Fibroblast of lung (primary cell): ENCODE measurements around the gene PRPSAP2. TPM values are rescaled to one million over a fixed set of nuclear protein-coding genes. Genes with fewer than 3 reads are reported as not detected.

Experiments used
- DNase-seq, 2 donors: peaks; one replicate each; pipeline versions ENCODE4 v3.0.0 to v3.0.0-alpha.2; 2010; ENCODE audit warnings: low read depth in 2 of 2
- H2AFZ ChIP-seq: 2 replicates; pipeline ENCODE4 v1.5.1; 2012; ENCODE audit warnings: low read length, control low read depth, inconsistent platforms
- H3K27ac ChIP-seq: 2 replicates; pipeline ENCODE4 v1.5.1; 2011; ENCODE audit warnings: low read length, control low read depth; ENCODE audit not compliant: insufficient read depth
- H3K27me3 ChIP-seq: 2 replicates; pipeline ENCODE4 v1.5.1; 2011; ENCODE audit warnings: mild to moderate bottlenecking, low read length; ENCODE audit not compliant: control insufficient read depth, insufficient read depth
- H3K36me3 ChIP-seq: 2 replicates; pipeline ENCODE4 v1.5.1; 2011; ENCODE audit warnings: low read length; ENCODE audit not compliant: control insufficient read depth, insufficient read depth
- H3K4me1 ChIP-seq: 2 replicates; pipeline ENCODE4 v1.5.1; 2011; ENCODE audit warnings: low read length; ENCODE audit not compliant: control insufficient read depth, insufficient read depth; ENCODE audit errors: extremely low read depth
- H3K4me2 ChIP-seq: 2 replicates; pipeline ENCODE4 v1.5.1; 2011; ENCODE audit warnings: low read length, control low read depth; ENCODE audit not compliant: insufficient read depth; ENCODE audit errors: extremely low read depth
- H3K4me3 ChIP-seq, 4 experiments: fragments of 200-600 bp in 1 of 4; sonication (generic) in 1 of 4; replicated peaks in 1 of 4; 2 replicates each; pipeline ENCODE4 v1.5.1; 2011 to 2016; ENCODE audit warnings: low read length in 4 of 4, low read depth in 3 of 4, mild to moderate bottlenecking in 3 of 4, control low read depth in 2 of 4, inconsistent platforms in 1 of 4, mixed read lengths in 1 of 4; ENCODE audit not compliant: insufficient read depth in 1 of 4; ENCODE audit errors: control extremely low read depth in 1 of 4
- H3K79me2 ChIP-seq: 2 replicates; pipeline ENCODE4 v1.5.1; 2012; ENCODE audit warnings: mild to moderate bottlenecking, low read length, inconsistent platforms; ENCODE audit not compliant: control insufficient read depth, insufficient read depth
- H3K9ac ChIP-seq: 2 replicates; pipeline ENCODE4 v1.5.1; 2011; ENCODE audit warnings: mild to moderate bottlenecking, low read length, control low read depth; ENCODE audit not compliant: insufficient read depth
- H3K9me3 ChIP-seq: 2 replicates; pipeline ENCODE4 v1.5.1; 2012; ENCODE audit warnings: low read depth, low read length; ENCODE audit not compliant: control insufficient read depth, insufficient read depth
- H4K20me1 ChIP-seq: 2 replicates; pipeline ENCODE4 v1.5.1; 2011; ENCODE audit warnings: low read length; ENCODE audit not compliant: control insufficient read depth, insufficient read depth; ENCODE audit errors: extremely low read depth
- EZH2 ChIP-seq: IDR thresholded peaks from 2 replicates; pipeline ENCODE4 v1.5.1; 2012; ENCODE audit warnings: low read length, control low read depth, mild to moderate bottlenecking; ENCODE audit errors: missing control alignments
- polyA plus RNA-seq, 2 donors: library from polyadenylated mRNA; depleted of rRNA in 1 of 2; stranded (reverse) in 1 of 2; unstranded in 1 of 2; fragments of >200 nt; gene quantifications; 2 replicates each; pipeline ENCODE4 v1.2.1, GENCODE V29; 2011 to 2012; ENCODE audit warnings: missing spikeins in 1 of 2
- total RNA-seq: library from RNA; depleted of rRNA; stranded (reverse); fragments of >200 nt; gene quantifications from 2 replicates; pipeline ENCODE4 v1.2.1, GENCODE V29; 2014
- TF ChIP-seq, protein P1 (sequence below), 2 donors: IDR thresholded peaks in 1 of 2; conservative IDR thresholded peaks in 1 of 2; 1 replicate in 1 of 2; 2 replicates in 1 of 2; pipeline ENCODE4 v1.5.1; 2011 to 2012; ENCODE audit warnings: low read length in 2 of 2, control low read depth in 1 of 2, inconsistent platforms in 1 of 2, low read depth in 1 of 2, mild to moderate bottlenecking in 1 of 2

Gene PRPSAP2
- total and polyA plus RNA-seq, 2 donors (not counting 1 experiment from before 2014, with no cell fraction given): 23.1 to 47.4 TPM

GRCh38 chr17:18959845-18960240 is 101.9 kb downstream of the PRPSAP2 start:
- no peaks in the 10 kb centered on the region for H4K20me1 ChIP-seq
- H3K4me2 ChIP-seq: no peak overlapping the region
- no peaks in the 10 kb centered on the region for H3K4me1 ChIP-seq
- TF ChIP-seq, protein P1, sequence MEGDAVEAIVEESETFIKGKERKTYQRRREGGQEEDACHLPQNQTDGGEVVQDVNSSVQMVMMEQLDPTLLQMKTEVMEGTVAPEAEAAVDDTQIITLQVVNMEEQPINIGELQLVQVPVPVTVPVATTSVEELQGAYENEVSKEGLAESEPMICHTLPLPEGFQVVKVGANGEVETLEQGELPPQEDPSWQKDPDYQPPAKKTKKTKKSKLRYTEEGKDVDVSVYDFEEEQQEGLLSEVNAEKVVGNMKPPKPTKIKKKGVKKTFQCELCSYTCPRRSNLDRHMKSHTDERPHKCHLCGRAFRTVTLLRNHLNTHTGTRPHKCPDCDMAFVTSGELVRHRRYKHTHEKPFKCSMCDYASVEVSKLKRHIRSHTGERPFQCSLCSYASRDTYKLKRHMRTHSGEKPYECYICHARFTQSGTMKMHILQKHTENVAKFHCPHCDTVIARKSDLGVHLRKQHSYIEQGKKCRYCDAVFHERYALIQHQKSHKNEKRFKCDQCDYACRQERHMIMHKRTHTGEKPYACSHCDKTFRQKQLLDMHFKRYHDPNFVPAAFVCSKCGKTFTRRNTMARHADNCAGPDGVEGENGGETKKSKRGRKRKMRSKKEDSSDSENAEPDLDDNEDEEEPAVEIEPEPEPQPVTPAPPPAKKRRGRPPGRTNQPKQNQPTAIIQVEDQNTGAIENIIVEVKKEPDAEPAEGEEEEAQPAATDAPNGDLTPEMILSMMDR (conservative IDR thresholded peaks at IDR 0.05 in 1 of 2, IDR thresholded peaks at IDR 0.05 in 1 of 2; ENCODE audit: low read depth in 1 of 2, low read length in 2 of 2): no peak
- no peak for TF ChIP-seq EZH2
- no peak for DNase-seq
- no peaks in the 10 kb centered on the region for H3K27me3 ChIP-seq
- no peak overlapping the region for H2AFZ ChIP-seq
- H3K4me3 ChIP-seq: no peak overlapping the region
- H3K79me2 ChIP-seq: no peaks in the 10 kb centered on the region
- no peaks in the 10 kb centered on the region for H3K36me3 ChIP-seq
- no peaks in the 10 kb centered on the region for H3K9me3 ChIP-seq
- H3K9ac ChIP-seq: no peak overlapping the region
- H3K27ac ChIP-seq: no peak overlapping the region

GRCh38 chr17:18960241-18960665 is 102.3 kb downstream of the PRPSAP2 start:
- H4K20me1 ChIP-seq: no peaks in the 10 kb centered on the region
- H3K9me3 ChIP-seq: no peaks in the 10 kb centered on the region
- no peak for DNase-seq
- no peaks in the 10 kb centered on the region for H3K36me3 ChIP-seq
- H3K4me3 ChIP-seq: no peak overlapping the region
- H3K27ac ChIP-seq: no peak overlapping the region
- H3K9ac ChIP-seq: no peak overlapping the region
- H3K4me1 ChIP-seq: no peaks in the 10 kb centered on the region
- H3K4me2 ChIP-seq: no peak overlapping the region
- no peaks in the 10 kb centered on the region for H3K79me2 ChIP-seq
- TF ChIP-seq, protein P1 (conservative IDR thresholded peaks at IDR 0.05 in 1 of 2, IDR thresholded peaks at IDR 0.05 in 1 of 2; ENCODE audit: low read depth in 1 of 2, low read length in 2 of 2): no peak
- no peak for TF ChIP-seq EZH2
- H3K27me3 ChIP-seq: no peaks in the 10 kb centered on the region
- no peak overlapping the region for H2AFZ ChIP-seq

DNA sequence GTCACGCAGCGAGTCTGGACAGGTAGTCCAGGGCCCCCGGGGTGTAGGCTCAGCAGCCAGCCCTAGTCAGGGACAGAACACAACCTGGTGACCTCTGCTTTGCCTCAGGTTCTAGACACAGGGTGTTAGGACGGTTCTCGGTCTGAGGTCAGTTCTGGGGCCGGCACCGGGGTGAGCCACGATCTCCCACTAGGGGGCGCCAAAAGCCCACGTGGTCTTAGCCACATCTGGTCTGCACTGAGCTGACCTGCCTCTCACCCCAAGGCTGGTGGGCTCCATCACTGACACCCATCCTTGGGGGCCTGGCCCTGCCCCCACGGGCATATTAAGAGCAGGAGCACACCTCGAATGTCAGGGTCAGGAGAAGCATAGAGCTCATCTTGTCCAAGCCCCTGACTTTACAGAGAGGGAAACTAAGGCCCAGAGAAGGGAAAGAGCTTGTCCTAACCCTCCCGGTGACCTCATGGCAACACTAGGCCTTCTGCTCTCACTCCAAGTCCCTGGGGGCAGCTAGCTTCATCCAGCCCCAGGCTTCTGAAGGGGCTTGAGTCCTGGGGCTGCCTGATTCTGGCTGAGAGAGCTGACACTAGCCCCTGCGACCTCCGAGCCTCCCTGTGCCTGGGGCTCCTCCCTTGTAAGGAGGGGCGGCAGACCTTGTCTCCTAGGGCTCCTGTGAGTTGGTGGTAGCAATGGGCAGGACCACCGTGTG is 103.0 kb downstream of the PRPSAP2 start:
- Histone ChIP-seq H3K9me3 (no peaks in the 10 kb centered on the region), H3K27ac (no peak overlapping the region), H3K79me2 (no peaks in the 10 kb centered on the region), H3K4me2 (no peak overlapping the region), H3K36me3 (no peaks in the 10 kb centered on the region), H4K20me1 (no peaks in the 10 kb centered on the region), H3K4me3 (no peak overlapping the region), H3K27me3 (no peaks in the 10 kb centered on the region), H2AFZ (no peak overlapping the region), H3K9ac (no peak overlapping the region), H3K4me1 (no peaks in the 10 kb centered on the region)
- TF ChIP-seq, protein P1 (conservative IDR thresholded peaks at IDR 0.05 in 1 of 2, IDR thresholded peaks at IDR 0.05 in 1 of 2; ENCODE audit: low read depth in 1 of 2, low read length in 2 of 2): peak; percentile 82 to 87
- no peak for TF ChIP-seq EZH2
- DNase-seq: peak; percentile 32 to 60
